Spleen (tissue), 7 donors: Measurements from ENCODE around the gene AQP5.

ENCODE experiments used
- POLR2A ChIP-seq, 3 donors: fragments of 450-650 bp; IDR thresholded peaks; one replicate each; pipeline ENCODE4 v1.5.1; 2017; ENCODE audit warnings: antibody characterized with exemption in 3 of 3, mild to moderate bottlenecking in 1 of 3
- POLR2AphosphoS5 ChIP-seq, 3 donors: sonication (generic); formaldehyde crosslinking; IDR thresholded peaks; one replicate each; pipeline ENCODE4 v1.5.1; 2017; ENCODE audit warnings: antibody characterized with exemption in 3 of 3
- TF ChIP-seq, protein P1 (sequence below), 11 experiments: fragments of 200-600 bp in 7 of 11; fragments of 450-650 bp in 4 of 11; sonication (generic) in 4 of 11; IDR thresholded peaks in 8 of 11; conservative IDR thresholded peaks in 3 of 11; 1 replicate in 7 of 11; 2 replicates in 4 of 11; pipeline versions ENCODE4 v1.4.0 to v1.8.0; 2016 to 2021; ENCODE audit warnings: antibody characterized with exemption in 11 of 11, inconsistent platforms in 4 of 11, mild to moderate bottlenecking in 1 of 11
- donor health status: DM: no; HTN: no; CAD: no; lungs with moderate emphysema.
- donor health status: DM: no; HTN: no; CAD: no.
- donor health status: DM: no; HTN: no; CAD: no.

DNA sequence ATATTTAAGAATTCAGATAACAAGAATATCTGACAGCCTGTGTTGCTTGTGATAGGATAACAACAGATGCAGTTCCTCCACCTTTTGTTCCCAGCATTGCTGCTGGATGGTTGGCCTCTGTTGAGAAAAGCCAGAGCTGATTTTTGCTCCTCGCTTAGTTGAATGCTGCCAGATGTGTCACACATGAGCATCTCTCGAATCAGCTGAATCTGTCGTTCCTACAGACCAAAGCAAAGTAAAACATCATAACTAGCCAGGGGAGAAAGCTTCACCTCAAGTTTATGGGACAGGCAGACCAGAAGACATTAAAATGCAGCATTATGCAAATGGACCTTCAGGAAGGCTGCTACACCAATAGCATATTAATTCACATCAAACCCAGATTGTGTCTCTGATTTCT is 43.5 kb downstream of the AQP5 start:
- TF ChIP-seq, protein P1, sequence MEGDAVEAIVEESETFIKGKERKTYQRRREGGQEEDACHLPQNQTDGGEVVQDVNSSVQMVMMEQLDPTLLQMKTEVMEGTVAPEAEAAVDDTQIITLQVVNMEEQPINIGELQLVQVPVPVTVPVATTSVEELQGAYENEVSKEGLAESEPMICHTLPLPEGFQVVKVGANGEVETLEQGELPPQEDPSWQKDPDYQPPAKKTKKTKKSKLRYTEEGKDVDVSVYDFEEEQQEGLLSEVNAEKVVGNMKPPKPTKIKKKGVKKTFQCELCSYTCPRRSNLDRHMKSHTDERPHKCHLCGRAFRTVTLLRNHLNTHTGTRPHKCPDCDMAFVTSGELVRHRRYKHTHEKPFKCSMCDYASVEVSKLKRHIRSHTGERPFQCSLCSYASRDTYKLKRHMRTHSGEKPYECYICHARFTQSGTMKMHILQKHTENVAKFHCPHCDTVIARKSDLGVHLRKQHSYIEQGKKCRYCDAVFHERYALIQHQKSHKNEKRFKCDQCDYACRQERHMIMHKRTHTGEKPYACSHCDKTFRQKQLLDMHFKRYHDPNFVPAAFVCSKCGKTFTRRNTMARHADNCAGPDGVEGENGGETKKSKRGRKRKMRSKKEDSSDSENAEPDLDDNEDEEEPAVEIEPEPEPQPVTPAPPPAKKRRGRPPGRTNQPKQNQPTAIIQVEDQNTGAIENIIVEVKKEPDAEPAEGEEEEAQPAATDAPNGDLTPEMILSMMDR (IDR thresholded peaks at IDR 0.05 in 8 of 11, conservative IDR thresholded peaks at IDR 0.05 in 3 of 11), result no peak
- TF ChIP-seq POLR2AphosphoS5 (IDR thresholded peaks at IDR 0.05) (no peak), POLR2A (IDR thresholded peaks at IDR 0.05) (no peak)
